GM20000 (cell line): ENCODE measurements around the gene IMMP2L.
"Not testable (repeated sequence)": the region's sequence is repeated elsewhere in the genome, so short reads cannot be mapped to it uniquely, and the experiment has no call there.

Experiments
- DNase-seq: peaks from one replicate; pipeline ENCODE4 v3.0.0; 2012; ENCODE audit warnings: low spot score
- CTCF ChIP-seq: IDR thresholded peaks from 2 replicates; pipeline ENCODE4 v1.5.1; 2012; ENCODE audit warnings: mild to moderate bottlenecking, control low read depth; ENCODE audit errors: extremely low read depth, missing control alignments

Gene IMMP2L

GRCh38 chr7:111074748-111075146 lies 487.5 kb downstream of the IMMP2L start:
- no peak for TF ChIP-seq CTCF
- no peak for DNase-seq

- DNase-seq: no peak
- TF ChIP-seq CTCF: no peak
These were observed 488.1 kb downstream of the IMMP2L start for GRCh38 chr7:111074071-111074747.

- DNase-seq: not testable (repeated sequence)
These were observed 489.6 kb downstream of the IMMP2L start for GRCh38 chr7:111072658-111073057.

GRCh38 chr7:111071556-111071955 lies 490.7 kb downstream of the IMMP2L start:
- TF ChIP-seq CTCF: no peak
- DNase-seq: no peak

- no peak for DNase-seq
- no peak for TF ChIP-seq CTCF
These were observed 493.7 kb downstream of the IMMP2L start for GRCh38 chr7:111068618-111069017.

GRCh38 chr7:111067682-111068081 lies 494.6 kb downstream of the IMMP2L start:
- no peak for TF ChIP-seq CTCF
- no peak for DNase-seq

- DNase-seq: no peak
- TF ChIP-seq CTCF: no peak
These were observed 495.0 kb downstream of the IMMP2L start for GRCh38 chr7:111067251-111067650.

- DNase-seq: no peak
- no peak for TF ChIP-seq CTCF
These were observed 499.1 kb downstream of the IMMP2L start for GRCh38 chr7:111063166-111063565.
